ENCODE measurements around the gene CD47.

Gene CD47

DNA sequence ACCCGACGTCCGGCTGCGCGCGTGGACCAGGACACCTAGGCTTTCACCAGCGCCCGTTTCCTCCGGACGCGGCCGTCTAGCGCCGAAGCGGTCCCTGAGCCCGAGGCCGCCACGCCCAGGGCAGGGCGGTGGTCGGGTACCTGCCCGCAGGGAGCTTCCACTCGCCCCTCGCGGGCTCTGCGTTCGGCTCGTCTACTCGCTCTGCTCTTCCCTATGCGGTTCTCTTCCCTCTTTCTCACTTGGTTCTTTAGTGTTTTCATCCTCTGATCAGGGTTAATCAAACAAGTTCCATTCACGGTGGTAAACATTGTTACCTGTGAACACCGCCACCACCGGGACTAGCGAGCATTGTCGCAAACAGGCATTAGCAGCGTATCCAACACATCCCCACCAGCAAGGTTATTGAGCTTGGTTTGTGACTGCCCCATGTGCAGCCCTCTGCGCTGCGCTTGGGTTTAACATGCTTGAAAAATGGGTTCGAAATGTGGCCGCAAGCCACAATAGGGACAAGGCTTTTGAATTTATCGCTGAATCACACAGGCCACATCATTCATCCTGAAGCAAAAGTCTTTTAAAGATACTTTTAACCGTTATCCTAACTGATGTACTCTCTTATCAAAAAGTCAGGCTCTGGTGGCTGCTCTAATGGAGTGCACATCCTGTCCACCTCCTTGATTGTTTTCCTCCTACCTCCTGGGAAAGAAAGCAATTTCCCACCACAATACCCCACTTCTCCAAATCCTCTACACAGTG is 843 bp upstream of the CD47 start:
- no peak for DNase-seq (ENCODE audit: low spot score)

DNA sequence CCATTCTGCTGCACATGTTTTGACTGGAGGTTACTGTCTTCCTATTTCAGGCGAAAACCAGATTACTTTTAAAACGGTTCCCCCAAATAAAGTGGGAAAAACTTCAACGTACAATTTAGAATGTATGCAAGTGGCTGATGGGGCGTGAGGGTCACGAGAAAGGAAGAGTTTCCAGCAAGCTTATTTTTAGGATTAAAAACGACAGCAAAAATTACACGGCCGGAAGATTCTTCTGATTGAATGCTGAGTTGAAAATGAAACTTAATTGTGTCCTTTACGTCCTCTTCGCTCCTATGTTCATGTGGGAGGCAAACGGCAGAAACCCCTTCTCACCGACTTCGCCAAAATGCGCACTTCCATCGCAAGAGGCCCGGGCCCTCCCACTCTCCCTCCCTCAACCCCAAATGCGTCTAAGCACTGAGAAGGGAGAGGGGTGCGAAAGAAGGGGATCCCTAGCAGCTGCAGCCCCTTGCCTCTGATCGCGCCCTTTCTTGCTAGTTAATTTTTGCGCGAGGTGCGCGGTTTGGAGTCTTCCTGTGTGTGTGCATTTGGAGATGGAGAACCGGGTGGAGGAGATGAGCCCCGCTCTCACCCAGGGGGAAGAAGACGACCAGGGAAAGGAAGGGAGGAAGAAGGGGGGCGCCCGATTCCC is 656 bp downstream of the CD47 start:
- no peak for DNase-seq (ENCODE audit: low spot score)

DNA sequence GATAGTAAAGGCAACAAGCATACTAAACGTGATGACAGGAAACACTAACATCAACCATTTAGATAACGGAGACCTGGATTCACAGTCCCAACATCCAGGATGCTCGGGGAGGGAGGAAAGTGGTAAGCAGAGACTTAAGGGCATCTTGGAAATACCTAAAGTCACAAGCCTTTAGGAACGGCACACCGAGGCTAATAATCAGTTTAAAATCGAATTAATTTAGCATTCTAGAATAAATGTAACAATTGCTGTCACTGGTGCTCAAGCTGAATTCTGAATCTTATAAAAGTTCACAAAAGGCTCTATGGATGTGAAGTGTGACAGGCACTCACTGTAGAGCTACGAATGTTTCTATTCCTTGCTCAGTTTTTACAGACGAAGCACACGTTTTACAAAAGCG is 1.3 kb downstream of the CD47 start:
- no peak for DNase-seq (ENCODE audit: low spot score)

DNA sequence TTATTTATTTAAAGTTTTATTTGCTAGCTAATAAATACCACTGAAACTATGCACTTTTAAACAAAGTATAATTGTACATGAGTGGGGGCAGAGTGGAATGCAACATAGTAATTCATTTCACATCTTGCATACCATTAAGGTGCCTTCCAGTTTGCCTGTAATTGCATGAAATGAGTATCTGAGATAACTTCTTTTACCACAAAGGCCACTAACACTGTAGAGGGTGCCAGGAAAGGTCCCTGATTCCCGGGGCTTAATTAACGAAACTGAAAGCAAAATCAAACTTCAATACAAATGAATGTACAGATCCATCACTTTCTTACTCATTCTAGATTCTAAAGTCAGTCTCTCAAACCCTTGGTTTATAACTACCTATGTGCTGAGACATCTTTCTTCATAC is 2.1 kb downstream of the CD47 start:
- peak; percentile 60 for DNase-seq (ENCODE audit: low spot score)

DNA sequence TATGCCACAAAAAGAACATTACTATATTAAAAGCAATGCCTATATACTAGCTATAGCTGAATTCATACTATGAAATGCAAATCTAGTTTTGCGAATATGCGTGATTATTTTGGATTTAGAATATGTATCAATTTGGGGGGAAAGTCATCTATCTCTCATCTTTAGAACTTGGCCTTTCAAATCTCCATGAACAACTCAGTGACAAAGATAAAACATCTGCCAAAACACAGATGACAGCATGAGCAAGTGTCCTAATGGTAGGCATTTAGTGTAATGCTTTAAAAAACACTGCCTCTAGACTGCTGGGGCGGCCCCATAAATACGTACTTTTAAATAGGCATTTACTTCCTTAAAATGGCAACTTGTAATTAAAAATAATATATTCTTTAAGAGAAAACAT is 2.7 kb downstream of the CD47 start:
- no peak for DNase-seq (ENCODE audit: low spot score)

DNA sequence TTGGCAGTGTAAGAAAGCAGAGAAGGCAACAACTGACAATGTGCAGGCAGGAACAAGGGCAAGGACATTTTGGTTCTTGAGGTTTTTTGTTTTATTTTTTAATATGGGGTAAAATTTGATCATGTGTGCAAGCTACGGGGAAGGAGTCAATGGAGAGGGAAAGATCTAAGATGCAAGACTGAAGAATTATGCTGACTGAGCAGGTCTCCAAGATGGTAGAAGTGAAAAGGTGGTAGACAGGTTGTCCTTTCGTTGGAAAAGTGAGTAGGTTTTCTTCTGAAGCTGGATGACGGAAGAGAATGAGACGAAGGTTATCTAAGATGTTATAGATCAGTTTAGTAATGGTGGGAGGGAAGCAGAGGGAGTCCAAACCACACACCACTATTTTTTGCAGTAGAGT is 4.2 kb downstream of the CD47 start:
- no peak for DNase-seq (ENCODE audit: low spot score)

DNA sequence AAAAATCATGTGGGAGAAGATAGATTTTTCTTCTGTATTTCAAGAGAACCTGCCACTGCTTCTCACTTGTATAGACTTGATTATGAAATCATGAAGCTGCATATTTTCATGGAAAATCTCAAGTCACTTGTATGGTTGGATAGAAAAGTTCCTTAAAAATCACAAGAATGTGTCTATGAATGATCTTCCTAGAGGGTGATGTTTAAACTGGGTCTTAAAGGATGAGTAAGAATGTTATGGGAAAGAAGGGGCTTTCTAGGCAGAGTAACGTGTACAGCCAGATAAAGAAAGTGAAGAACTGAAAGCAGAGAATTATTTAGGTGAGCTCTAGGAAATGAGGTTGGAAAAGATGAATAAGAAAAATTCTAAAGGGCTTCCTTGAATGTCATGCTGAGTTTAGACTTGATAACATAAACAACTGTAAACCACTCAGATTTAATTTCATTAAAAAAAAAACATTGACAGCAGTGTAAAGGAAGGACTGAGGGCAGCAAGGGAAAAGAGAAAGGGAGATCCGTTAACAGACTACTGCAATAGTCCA is 5.0 kb downstream of the CD47 start:
- no peak for DNase-seq (ENCODE audit: low spot score)

DNA sequence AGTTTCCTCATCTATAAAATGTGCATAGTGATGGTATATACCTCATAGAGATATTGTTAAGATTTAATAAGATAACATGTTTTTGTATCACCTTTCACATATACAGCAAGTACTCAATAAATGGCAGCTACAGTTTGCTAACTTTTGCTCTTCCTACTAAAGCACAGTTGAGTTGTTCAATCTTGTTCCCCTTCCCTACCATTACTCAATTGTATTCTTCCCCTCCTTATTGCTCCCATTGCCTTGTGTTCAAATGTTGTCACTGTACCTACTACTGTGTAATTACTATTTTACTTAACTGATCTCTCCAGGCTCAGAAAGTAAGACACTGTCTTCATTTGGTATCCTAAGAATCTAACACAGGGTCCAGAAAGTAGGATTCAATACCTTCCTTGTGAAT is 5.5 kb downstream of the CD47 start:
- no peak for DNase-seq (ENCODE audit: low spot score)

DNA sequence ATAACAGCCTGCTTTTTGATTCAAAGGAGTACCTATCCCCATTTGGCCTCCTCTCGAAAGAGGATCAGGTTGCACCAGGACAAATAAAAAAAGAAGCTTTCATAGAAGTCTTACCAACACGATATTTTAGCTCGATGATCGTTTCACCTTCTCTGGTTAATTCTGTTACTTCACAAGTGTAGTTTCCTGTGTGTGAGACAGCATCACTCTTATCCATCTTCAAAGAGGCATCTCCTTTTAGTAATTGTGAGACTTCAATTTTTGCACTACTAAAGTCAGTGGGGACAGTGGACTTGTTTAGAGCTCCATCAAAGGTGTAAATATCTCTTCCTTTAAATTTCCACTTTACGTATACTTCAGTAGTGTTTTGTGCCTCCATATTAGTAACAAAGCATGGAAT is 11.0 kb downstream of the CD47 start:
- DNase-seq (ENCODE audit: low spot score), result no peak

DNA sequence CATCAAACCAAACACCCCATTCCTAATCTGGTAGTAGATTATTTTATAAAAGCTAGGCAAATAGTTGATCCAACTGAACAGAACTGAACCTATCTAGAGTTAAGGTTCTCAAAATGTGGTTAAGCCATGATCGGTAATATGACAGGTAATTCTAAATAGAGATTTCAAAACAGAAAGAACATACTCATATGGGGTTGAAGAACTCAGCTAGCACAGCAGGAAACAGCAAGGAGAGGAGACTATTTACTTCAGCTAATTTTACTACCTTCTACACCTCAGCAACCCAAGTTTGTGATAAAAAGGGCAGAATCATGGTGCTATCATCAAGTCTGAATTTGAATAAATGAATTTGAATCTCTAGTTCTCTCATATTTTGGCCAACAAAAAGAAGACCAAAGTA is 11.8 kb downstream of the CD47 start:
- DNase-seq (ENCODE audit: low spot score), result no peak

DNA sequence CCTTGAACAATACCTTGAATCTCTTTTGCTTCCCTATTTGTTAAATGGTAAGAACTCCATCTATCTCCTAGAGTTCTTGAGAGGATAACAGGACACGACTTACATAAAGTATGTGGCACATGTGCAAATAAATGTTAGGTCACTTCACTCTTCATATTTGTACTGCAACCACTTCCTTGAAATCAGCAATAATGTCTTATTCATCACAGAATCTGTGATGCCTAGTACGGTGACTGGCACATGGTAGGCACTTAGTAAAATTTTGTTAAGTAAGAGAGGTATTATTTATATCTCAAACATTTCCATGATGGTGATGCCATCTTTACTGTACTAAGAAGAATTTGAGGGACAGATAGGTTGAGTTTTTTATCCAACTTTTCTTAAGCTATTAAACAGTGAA is 14.3 kb downstream of the CD47 start:
- DNase-seq (ENCODE audit: low spot score), result no peak

DNA sequence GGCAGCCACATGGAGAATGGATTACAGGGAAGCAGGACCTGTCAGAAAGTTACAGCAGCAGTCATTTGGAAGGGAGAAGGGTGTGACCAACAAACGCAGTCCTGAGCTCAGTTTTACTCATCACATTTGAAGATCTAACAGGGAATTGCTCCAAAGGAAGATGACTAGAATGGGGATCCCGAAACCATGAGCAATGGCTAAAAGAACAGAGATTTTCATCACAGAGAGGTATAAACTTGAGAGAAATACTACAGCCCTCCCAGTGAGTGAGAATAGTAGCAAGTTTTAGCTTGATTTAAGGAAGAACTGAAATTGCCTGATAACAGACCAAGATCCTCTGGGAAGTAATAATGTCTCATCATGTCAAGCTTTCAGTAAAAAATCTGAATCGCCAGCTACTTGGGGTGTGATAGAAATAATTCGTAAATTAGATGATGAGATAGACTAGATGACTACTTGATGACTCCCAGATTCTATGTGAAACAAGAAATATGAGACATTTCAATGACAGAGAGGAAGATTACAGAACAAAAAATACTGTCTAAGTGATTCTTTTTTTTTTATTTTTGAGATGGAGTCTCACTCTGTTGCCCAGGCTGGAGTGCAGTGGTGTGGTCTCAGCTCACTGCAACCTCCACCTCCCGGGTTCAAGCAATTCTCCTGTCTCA is 16.9 kb downstream of the CD47 start:
- no peak for DNase-seq (ENCODE audit: low spot score)

DNA sequence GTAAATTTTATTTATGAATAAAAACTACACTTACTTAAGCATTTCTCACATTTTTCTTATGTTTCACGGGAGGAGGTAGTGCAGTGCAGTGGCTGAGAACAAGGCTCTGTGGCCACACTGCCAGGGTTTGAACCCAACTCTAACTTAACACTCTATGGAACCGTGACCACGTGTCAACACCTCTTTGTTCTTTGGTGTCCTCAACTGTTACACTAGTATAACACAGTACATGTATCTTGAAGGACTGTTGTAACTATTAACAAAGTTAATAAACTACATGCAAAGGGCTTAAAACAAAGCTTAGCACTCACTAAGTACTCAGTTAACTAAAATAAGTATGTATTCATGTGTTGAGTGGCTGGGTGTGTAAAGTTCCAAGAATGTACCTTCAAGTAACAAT is 19.5 kb downstream of the CD47 start:
- no peak for DNase-seq (ENCODE audit: low spot score)

DNA sequence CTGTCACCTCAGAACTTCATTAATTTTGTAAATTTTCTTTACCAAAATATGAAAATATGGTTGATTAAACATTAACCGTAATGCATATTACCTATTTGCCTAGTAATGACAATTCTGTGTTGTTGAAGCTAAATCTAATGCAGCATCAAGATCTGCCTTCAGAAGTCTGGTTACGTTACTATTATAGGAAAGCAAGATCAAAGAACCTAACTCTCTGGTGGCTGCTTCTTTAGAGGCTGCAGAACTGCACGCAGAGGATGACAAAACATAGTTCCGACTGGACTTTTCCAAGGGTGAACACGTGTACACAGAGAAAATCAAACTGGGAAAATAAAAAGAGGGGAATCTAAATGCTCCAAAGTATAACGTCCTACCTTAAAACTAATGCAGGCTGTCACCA is 20.5 kb downstream of the CD47 start:
- no peak for DNase-seq (ENCODE audit: low spot score)

DNA sequence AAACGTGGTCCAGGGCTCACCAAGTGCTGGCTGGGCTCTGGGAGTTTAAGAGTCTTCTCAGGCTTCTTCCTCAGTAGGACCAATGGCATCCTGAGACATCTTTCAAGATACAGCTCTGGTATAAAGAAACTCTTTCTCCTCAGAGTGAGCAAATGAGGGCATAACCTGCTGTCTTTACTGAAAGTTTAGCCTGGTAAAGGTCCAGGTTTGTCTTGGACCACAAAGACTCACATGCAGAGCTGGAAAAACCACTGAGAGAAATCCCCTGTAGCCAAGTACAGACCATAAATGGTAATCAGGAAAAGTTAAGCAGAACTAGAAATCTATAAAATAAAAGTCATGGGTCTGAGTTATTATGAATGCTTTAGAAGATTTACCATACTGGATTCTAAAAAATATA is 23.1 kb downstream of the CD47 start:
- no peak for DNase-seq (ENCODE audit: low spot score)

DNA sequence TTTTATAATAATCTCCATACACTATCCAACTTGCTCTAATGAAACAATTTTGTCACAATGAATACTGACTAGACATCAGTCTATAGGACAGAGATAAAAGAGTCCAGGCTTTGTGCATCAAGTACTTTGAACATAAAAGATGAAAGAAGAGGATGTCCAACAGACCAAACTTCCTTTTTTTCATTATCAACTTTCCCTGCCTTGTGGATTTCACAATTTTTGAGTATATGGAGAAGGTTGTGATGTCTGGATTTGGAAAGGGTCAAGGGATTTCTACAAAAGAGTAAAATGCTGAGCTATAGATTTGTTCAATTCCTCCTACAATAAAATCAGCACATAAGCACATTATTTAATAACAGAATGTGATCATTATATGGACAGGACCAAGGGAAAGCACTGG is 25.7 kb downstream of the CD47 start:
- DNase-seq (ENCODE audit: low spot score), result no peak

DNA sequence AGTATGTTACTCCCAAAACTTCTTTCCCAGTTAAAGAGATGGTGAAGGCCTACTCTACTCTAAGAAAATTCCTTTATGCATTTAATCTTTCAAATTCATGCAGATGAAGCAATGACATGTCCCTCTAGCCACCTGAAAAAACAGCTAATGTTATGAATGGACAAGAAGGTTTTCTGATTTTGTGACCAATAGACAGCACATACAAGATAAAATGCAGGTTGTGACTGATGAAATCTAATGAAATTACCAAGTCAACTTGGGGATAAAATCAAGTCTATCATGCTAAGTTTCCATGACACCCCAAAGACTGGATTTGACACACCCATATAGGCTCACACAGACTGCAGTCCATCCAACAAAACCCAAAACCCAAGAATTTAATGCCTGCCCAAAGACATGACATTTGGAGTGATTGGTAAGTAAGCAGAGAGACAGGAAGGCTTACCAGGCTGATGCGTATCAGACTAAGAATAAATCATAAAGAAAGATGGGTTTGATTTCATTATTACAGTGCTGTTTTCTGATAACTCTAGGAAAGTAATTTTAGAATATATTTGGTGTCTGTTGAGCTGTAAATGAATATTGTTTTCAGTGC is 26.4 kb downstream of the CD47 start:
- no peak for DNase-seq (ENCODE audit: low spot score)

DNA sequence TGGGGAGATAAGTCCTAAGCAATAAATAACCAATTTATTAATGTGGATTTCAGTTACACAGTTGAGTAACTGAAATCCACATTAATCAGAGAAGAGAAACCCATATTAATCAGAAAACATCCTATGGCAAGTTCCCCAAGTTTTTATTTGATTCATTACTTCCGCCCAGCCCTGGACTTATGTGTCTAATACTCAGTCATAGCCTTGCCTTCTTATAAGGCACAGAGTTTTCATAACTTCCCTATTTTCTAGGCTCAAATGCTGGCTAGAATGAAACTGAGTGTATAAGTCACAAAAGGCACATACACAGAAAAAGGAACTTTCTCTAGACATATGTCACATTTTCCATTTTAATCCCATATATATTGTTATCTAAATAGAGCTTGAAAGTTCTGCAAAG is 28.8 kb downstream of the CD47 start:
- DNase-seq (ENCODE audit: low spot score), result no peak

DNA sequence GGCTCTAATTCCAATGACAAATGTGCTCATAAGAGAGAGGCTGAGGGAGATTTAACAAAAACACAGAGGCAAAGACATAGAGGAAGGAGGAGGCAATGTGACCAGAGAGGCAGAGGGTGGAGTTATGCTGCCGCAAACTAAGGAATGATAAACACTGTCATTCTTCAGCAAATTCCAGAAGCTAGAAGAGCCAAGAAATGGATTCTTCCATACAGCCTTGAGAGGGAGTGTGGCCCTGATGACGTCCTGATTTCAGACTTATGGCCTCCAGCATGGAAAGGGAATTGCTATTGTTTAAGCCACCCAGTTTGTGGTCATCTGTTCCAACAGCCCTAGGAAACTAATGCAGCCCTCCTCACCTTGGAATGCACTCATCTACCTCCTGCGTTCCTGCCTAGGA is 30.5 kb downstream of the CD47 start:
- DNase-seq (ENCODE audit: low spot score), result no peak

DNA sequence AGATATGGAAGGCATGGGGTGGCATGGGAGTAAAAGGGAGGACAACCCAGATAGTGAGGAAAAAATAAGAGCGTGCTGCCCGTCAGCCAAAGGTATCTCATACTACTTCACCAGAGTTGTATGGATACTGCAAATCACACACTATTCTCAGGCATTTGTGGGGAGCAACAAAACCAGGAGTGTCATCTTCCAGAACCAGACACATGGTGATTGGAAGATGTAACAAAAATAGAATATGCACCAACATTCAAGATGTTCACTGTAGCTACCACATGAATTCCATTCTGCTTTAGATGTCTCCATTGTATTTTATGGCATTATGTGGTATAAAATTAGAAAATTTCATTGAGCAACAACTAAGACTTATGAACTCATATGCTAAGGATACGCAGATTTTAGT is 34.9 kb downstream of the CD47 start:
- no peak for DNase-seq (ENCODE audit: low spot score)

DNA sequence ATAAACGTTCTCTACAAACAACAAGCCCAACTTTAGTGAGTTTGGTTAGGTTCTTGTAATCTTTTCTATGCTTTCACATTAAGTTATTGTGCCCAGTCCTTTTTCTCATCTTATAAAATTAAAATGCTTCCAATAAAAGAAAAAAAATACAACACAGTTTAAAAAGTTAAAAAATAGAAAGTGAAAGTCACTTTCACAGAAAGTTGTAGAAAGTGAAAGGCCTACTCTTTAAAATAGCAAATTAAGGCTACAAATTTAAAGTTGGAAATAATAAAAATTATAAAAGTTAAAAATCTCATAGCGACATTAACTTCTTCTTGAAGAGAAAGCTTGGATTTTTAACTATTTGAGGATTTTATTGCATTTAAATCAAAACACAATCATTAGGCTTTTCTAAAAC is 35.9 kb downstream of the CD47 start:
- DNase-seq (ENCODE audit: low spot score), result no peak

DNA sequence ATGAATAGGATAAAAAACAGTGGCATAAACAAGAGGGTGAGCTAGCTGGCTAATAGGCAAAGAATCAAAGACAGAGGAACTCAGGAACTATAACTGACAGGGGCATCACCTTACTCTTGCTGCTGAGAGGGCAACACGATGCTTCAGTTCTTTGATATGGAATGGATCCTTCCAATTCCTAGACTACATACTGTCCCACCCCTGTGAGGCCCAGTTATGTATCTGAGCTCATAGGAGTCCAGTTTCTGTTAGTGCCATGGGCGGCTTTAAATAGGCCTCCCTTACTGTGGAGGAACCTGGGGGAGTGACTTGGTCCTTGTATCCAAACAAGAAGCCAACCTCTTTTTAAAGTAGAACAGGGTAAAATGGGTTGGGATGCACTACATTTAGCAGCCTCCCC is 37.3 kb downstream of the CD47 start:
- no peak for DNase-seq (ENCODE audit: low spot score)

DNA sequence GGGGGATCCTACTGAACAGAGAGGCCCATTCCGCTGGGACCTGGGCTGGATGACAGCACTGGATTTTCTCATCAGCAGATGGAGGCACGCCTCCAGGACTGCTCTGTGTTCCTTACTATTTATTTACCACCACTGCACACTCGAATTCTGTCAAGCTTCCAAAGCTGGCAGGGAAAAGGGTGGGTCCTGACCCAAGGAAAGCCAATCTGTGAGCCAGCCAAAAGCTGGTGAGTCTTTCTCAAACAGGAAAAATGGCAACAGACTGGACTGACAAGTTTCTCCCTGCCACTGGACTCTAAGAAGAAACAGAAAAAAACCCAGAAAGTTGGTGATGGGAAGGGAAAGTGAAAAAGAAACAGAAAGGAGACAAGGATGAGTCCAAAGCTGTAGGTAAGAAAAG is 37.8 kb downstream of the CD47 start:
- DNase-seq (ENCODE audit: low spot score), result no peak

Data from COLO829 (cell line).